MCF 10A (cell line): Measurements from ENCODE around the gene PXDC1. TPM values are rescaled to one million over a fixed set of nuclear protein-coding genes. Genes with fewer than 3 reads are reported as not detected.

Experiments used
- BruUV-seq: library from RNA; stranded (reverse); fragments of 400-500 nt; replicated peaks from 2 replicates; lab custom pipeline; 2021; lab: Mats Ljungman, UMichigan
- CTCF ChIA-PET: fragments of 300-600 bp; sonication (Branson Sonifier 250); formaldehyde crosslinking; extraction: SDS; loops from one replicate; lab custom pipeline; 2021; ENCODE audit warnings: antibody characterized with exemption, inconsistent platforms; lab: Yijun Ruan, JAX
- POLR2A ChIA-PET: fragments of 300-600, 350-650 bp; sonication (Branson Sonifier 250); formaldehyde crosslinking; extraction: SDS; loops from one replicate; lab custom pipeline; 2020; ENCODE audit warnings: antibody characterized with exemption, inconsistent platforms; lab: Yijun Ruan, JAX
- DNase-seq: peaks from one replicate; pipeline ENCODE4 v3.0.0-alpha.2; 2018; ENCODE audit not compliant: unreplicated experiment
- H3K27ac Mint-ChIP-seq: one replicate; pipeline ENCODE4 v1.8.0; 2022; ENCODE audit warnings: mild to moderate bottlenecking, low read depth, mixed read lengths; ENCODE audit not compliant: unreplicated experiment
- H3K27me3 Mint-ChIP-seq: one replicate; pipeline ENCODE4 v1.8.0; 2022; ENCODE audit warnings: mixed read lengths; ENCODE audit not compliant: insufficient read depth, unreplicated experiment
- H3K36me3 Mint-ChIP-seq: one replicate; pipeline ENCODE4 v1.8.0; 2022; ENCODE audit warnings: mild to moderate bottlenecking, moderate library complexity, mixed read lengths; ENCODE audit not compliant: insufficient read depth, unreplicated experiment
- H3K4me1 Mint-ChIP-seq: one replicate; pipeline ENCODE4 v1.8.0; 2022; ENCODE audit warnings: mixed read lengths; ENCODE audit not compliant: insufficient read depth, unreplicated experiment
- H3K4me3 Mint-ChIP-seq: one replicate; pipeline ENCODE4 v1.8.0; 2022; ENCODE audit warnings: mild to moderate bottlenecking, moderate library complexity, mixed read lengths; ENCODE audit not compliant: unreplicated experiment
- H3K9me3 Mint-ChIP-seq: one replicate; pipeline ENCODE4 v1.8.0; 2022; ENCODE audit warnings: mixed read lengths; ENCODE audit not compliant: unreplicated experiment
- CTCF ChIP-seq: fragments of 200-600 bp; IDR thresholded peaks from one replicate; pipeline ENCODE4 v1.8.0; 2022; ENCODE audit warnings: antibody characterized with exemption, mild to moderate bottlenecking; ENCODE audit not compliant: unreplicated experiment
- intact Hi-C: fragments of 100-400 bp; cut with micrococcal nuclease; formaldehyde crosslinking; loops from 2 replicates; pipeline ENCODE4 v1.14.1; 2022
- total RNA-seq: library from RNA; stranded (reverse); gene quantifications from 2 replicates; pipeline ENCODE4 v1.2.3, GENCODE V29; 2022

The PXDC1 gene
- total RNA-seq, 1 experiment from 2014 or later: 48.1 TPM

DNA sequence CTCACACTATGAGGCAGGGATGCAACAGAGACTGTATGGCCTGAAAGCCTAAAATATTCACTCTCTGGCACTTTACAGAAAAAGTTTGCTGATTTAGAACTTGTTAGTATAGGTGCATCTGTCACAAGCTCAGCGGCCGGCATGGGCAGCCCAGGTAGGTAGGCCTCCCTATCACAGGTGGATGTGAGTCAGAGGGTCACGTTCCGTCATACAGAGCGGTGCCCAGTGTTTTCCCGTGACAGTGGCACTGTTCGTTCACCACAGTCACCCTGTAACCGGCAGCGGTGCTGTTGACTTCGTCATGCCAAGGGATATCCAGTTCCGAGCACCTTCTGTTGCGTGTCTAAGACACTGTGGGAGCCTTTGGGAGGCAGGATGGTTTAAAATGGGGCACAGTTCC is 32.9 kb upstream of the PXDC1 start:
- ChIA-PET CTCF (no interaction called here), POLR2A (interaction anchor here (0.6 kb wide), 1 partner anchor 18 kb away, joined by 4 read pairs; no protein-coding TSS in a partner anchor)
- Mint-ChIP-seq H3K4me1 (peaks cover 17% of the 10 kb centered on the region), H3K27ac (no peak overlapping the region), H3K27me3 (no peaks in the 10 kb centered on the region), H3K4me3 (no peak overlapping the region), H3K36me3 (peaks cover 6% of the 10 kb centered on the region), H3K9me3 (no peaks in the 10 kb centered on the region)
- no TSS peak for BruUV-seq
- TF ChIP-seq CTCF: no peak
- intact Hi-C loops: no loop called here
- DNase-seq: no peak

- intact Hi-C loops: no loop called here
- H3K36me3 Mint-ChIP-seq: peaks cover 6% of the 10 kb centered on the region
- peaks cover 24% of the 10 kb centered on the region for H3K4me1 Mint-ChIP-seq
- H3K4me3 Mint-ChIP-seq: no peak overlapping the region
- no peak for DNase-seq
- H3K9me3 Mint-ChIP-seq: no peaks in the 10 kb centered on the region
- no peaks in the 10 kb centered on the region for H3K27me3 Mint-ChIP-seq
- no peak for TF ChIP-seq CTCF
- ChIA-PET CTCF (interaction anchor here (0.7 to 1.6 kb wide), 2 partner anchors 28 to 149 kb away, joined by 4 to 6 read pairs; no protein-coding TSS in a partner anchor), POLR2A (interaction anchor here (0.6 to 1.0 kb wide), 3 partner anchors 14 to 21 kb away, joined by 3 to 6 read pairs (median 4); no protein-coding TSS in a partner anchor)
- no TSS peak for BruUV-seq
- H3K27ac Mint-ChIP-seq: peak overlapping the region; percentile 31
Observed at GRCh38 chr6:3782876-3783832, 31.6 kb upstream of the PXDC1 start.

- peaks cover 6% of the 10 kb centered on the region for H3K36me3 Mint-ChIP-seq
- CTCF ChIA-PET: interaction anchor here (0.6 kb wide), 3 partner anchors 135 to 539 kb away, joined by 3 read pairs; no protein-coding TSS in a partner anchor
- no peak for DNase-seq
- BruUV-seq: no TSS peak
- POLR2A ChIA-PET: interaction anchor here (0.7 kb wide), 1 partner anchor 36 kb away, joined by 3 read pairs; no protein-coding TSS in a partner anchor
- no peak overlapping the region for H3K27ac Mint-ChIP-seq
- no peak for TF ChIP-seq CTCF
- no peaks in the 10 kb centered on the region for H3K9me3 Mint-ChIP-seq
- no peak overlapping the region for H3K4me3 Mint-ChIP-seq
- intact Hi-C loops: no loop called here
- H3K27me3 Mint-ChIP-seq: no peaks in the 10 kb centered on the region
- H3K4me1 Mint-ChIP-seq: peaks cover 30% of the 10 kb centered on the region
Observed at GRCh38 chr6:3781504-3781903, 30.0 kb upstream of the PXDC1 start.

DNA sequence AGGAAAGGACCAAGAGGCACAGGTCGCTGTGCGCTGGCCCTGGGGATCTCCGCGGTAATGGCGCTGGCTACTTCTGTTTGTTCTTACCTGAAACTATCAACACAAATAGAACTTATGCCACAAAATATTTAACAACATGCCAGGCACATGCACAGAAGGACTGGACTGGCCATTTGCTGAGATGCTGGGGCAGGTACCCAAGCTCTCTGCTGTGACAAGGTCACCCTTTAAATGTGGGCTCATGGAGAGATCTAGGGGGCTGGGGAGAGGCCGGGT is 28.0 kb upstream of the PXDC1 start:
- no peaks in the 10 kb centered on the region for H3K9me3 Mint-ChIP-seq
- no peak for TF ChIP-seq CTCF
- BruUV-seq: no TSS peak
- H3K4me3 Mint-ChIP-seq: no peak overlapping the region
- H3K36me3 Mint-ChIP-seq: peaks cover 6% of the 10 kb centered on the region
- H3K4me1 Mint-ChIP-seq: peaks cover 22% of the 10 kb centered on the region
- ChIA-PET POLR2A (interaction anchor here (0.6 to 0.8 kb wide), 4 partner anchors 13 to 325 kb away, joined by 3 to 6 read pairs (median 4); no protein-coding TSS in a partner anchor), CTCF (interaction anchor here (0.6 kb wide), 1 partner anchor 488 kb away, joined by 3 read pairs; no protein-coding TSS in a partner anchor)
- no peak overlapping the region for H3K27ac Mint-ChIP-seq
- H3K27me3 Mint-ChIP-seq: no peaks in the 10 kb centered on the region
- no peak for DNase-seq
- intact Hi-C loops: no loop called here
